Transverse colon (tissue), 3 donors: ENCODE data around the gene TMEM266.

ENCODE experiments used
- EP300 ChIP-seq: sonication (generic); formaldehyde crosslinking; IDR thresholded peaks from one replicate; pipeline ENCODE4 v1.6.1; 2017; ENCODE audit warnings: antibody characterized with exemption, low read depth
- POLR2A ChIP-seq: fragments of 450-650 bp; IDR thresholded peaks from one replicate; pipeline ENCODE4 v1.6.1; 2016; ENCODE audit warnings: antibody characterized with exemption, mild to moderate bottlenecking, moderate library complexity
- TF ChIP-seq, protein P1 (sequence below), 5 experiments: fragments of 200-600 bp in 3 of 5; fragments of 450-650 bp in 2 of 5; sonication (generic) in 3 of 5; IDR thresholded peaks; 1 replicate in 2 of 5; 2 replicates in 3 of 5; pipeline ENCODE4 v1.5.1; 2016 to 2017; ENCODE audit warnings: antibody characterized with exemption in 5 of 5, inconsistent platforms in 3 of 5, mild to moderate bottlenecking in 2 of 5, moderate library complexity in 1 of 5

DNA sequence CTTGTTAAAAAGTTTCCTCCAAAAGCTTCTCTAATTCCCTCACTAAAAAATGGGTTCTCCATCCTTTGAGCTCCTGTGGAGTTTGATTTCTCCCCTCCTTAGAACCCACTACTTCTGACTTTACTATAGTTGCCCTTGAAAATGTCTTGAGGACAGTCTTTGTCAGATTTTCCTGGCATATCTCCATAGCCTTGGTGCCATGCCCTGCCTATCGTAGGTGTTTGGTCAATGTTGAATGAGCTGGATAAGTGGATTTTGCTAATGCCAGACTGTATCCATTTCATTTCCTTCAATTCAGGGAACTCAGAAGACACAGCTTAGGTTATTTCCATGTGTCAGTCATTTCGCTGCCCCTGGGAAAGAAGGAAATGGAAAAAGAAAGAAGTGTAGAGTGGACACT is 40.6 kb downstream of the TMEM266 start:
- TF ChIP-seq, protein P1, sequence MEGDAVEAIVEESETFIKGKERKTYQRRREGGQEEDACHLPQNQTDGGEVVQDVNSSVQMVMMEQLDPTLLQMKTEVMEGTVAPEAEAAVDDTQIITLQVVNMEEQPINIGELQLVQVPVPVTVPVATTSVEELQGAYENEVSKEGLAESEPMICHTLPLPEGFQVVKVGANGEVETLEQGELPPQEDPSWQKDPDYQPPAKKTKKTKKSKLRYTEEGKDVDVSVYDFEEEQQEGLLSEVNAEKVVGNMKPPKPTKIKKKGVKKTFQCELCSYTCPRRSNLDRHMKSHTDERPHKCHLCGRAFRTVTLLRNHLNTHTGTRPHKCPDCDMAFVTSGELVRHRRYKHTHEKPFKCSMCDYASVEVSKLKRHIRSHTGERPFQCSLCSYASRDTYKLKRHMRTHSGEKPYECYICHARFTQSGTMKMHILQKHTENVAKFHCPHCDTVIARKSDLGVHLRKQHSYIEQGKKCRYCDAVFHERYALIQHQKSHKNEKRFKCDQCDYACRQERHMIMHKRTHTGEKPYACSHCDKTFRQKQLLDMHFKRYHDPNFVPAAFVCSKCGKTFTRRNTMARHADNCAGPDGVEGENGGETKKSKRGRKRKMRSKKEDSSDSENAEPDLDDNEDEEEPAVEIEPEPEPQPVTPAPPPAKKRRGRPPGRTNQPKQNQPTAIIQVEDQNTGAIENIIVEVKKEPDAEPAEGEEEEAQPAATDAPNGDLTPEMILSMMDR (IDR thresholded peaks at IDR 0.05) = no peak
- no peak for TF ChIP-seq EP300
- no peak for TF ChIP-seq POLR2A
